GM12878 (cell line): ENCODE data around the gene NDC80.

Source experiments
- CEBPB ChIP-seq, 2 experiments: fragments of 150-350 bp in 1 of 2; IDR thresholded peaks; 2 replicates each; pipeline ENCODE4 v1.6.1; 2012 to 2014; ENCODE audit warnings: low read depth in 2 of 2, low read length in 2 of 2, borderline replicate concordance in 1 of 2, inconsistent platforms in 1 of 2
- EP300 ChIP-seq, 2 experiments: fragments of 150-350 bp in 1 of 2; IDR thresholded peaks; 2 replicates each; pipeline ENCODE4 v1.6.1; 2011 to 2012; ENCODE audit warnings: low read depth in 2 of 2, low read length in 2 of 2, borderline replicate concordance in 1 of 2, improper control_type of control experiment in 1 of 2, inconsistent platforms in 1 of 2; ENCODE audit not compliant: control insufficient read depth in 1 of 2
- EZH2 ChIP-seq: IDR thresholded peaks from 2 replicates; pipeline ENCODE4 v1.6.1; 2012; ENCODE audit warnings: low read depth, mild to moderate bottlenecking, control low read depth, inconsistent platforms, low read length, borderline replicate concordance; ENCODE audit not compliant: control insufficient read depth
- ZNF687 ChIP-seq: fragments of 450-650 bp; IDR thresholded peaks from 2 replicates; pipeline ENCODE4 v1.6.1; 2017; ENCODE audit warnings: mild to moderate bottlenecking, moderate library complexity
- TF ChIP-seq, protein P1 (sequence below), 3 experiments: IDR thresholded peaks in 2 of 3; conservative IDR thresholded peaks in 1 of 3; 2 replicates each; pipeline ENCODE4 v1.5.1; 2011; ENCODE audit warnings: low read depth in 3 of 3, low read length in 3 of 3, mild to moderate bottlenecking in 3 of 3, control low read depth in 2 of 3, moderate library complexity in 2 of 3, inconsistent platforms in 1 of 3, mixed read lengths in 1 of 3; ENCODE audit not compliant: control insufficient read depth in 2 of 3, insufficient read depth in 1 of 3; ENCODE audit errors: extremely low read depth in 1 of 3
- TF ChIP-seq, protein P2 (sequence below): IDR thresholded peaks from 2 replicates; pipeline ENCODE4 v1.6.1; 2012; ENCODE audit warnings: low read depth, low read length, improper control_type of control experiment
- TF ChIP-seq, protein P3 (sequence below): fragments of 450-650 bp; conservative IDR thresholded peaks from 2 replicates; pipeline ENCODE4 v1.6.1; 2017; ENCODE audit warnings: mild to moderate bottlenecking, moderate library complexity

DNA sequence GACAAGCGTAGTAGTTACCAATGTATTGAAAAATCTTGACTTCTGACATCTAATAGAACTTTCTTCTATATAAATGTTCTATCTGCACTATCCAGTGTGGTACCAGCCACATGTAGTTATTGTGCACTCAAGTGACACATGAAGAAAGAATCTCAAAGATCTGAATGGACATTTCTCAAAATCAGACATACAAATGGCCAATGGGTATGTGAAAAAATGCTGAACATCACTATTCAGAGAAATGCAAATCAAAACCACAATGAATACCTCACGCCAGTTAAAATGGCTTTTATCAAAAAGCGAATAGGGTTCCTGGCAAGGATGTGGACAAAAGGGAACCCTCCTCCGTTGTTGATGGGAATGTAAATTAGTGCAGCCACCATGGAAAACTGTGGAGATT, 46.7 kb downstream of the NDC80 start:
- TF ChIP-seq, protein P1, sequence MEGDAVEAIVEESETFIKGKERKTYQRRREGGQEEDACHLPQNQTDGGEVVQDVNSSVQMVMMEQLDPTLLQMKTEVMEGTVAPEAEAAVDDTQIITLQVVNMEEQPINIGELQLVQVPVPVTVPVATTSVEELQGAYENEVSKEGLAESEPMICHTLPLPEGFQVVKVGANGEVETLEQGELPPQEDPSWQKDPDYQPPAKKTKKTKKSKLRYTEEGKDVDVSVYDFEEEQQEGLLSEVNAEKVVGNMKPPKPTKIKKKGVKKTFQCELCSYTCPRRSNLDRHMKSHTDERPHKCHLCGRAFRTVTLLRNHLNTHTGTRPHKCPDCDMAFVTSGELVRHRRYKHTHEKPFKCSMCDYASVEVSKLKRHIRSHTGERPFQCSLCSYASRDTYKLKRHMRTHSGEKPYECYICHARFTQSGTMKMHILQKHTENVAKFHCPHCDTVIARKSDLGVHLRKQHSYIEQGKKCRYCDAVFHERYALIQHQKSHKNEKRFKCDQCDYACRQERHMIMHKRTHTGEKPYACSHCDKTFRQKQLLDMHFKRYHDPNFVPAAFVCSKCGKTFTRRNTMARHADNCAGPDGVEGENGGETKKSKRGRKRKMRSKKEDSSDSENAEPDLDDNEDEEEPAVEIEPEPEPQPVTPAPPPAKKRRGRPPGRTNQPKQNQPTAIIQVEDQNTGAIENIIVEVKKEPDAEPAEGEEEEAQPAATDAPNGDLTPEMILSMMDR (IDR thresholded peaks at IDR 0.05 in 2 of 3, conservative IDR thresholded peaks at IDR 0.05 in 1 of 3; ENCODE audit: control insufficient read depth in 2 of 3, extremely low read depth in 1 of 3, insufficient read depth in 1 of 3, low read depth in 3 of 3, low read length in 3 of 3): no peak
- TF ChIP-seq EP300 (IDR thresholded peaks at IDR 0.05; ENCODE audit: borderline replicate concordance in 1 of 2, control insufficient read depth in 1 of 2, low read depth in 2 of 2, low read length in 2 of 2): no peak
- no peak for TF ChIP-seq CEBPB (IDR thresholded peaks at IDR 0.05; ENCODE audit: borderline replicate concordance in 1 of 2, low read depth in 2 of 2, low read length in 2 of 2)
- TF ChIP-seq EZH2: no peak
- TF ChIP-seq, protein P2, sequence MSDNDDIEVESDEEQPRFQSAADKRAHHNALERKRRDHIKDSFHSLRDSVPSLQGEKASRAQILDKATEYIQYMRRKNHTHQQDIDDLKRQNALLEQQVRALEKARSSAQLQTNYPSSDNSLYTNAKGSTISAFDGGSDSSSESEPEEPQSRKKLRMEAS: no peak
- TF ChIP-seq ZNF687: no peak
- TF ChIP-seq, protein P3, sequence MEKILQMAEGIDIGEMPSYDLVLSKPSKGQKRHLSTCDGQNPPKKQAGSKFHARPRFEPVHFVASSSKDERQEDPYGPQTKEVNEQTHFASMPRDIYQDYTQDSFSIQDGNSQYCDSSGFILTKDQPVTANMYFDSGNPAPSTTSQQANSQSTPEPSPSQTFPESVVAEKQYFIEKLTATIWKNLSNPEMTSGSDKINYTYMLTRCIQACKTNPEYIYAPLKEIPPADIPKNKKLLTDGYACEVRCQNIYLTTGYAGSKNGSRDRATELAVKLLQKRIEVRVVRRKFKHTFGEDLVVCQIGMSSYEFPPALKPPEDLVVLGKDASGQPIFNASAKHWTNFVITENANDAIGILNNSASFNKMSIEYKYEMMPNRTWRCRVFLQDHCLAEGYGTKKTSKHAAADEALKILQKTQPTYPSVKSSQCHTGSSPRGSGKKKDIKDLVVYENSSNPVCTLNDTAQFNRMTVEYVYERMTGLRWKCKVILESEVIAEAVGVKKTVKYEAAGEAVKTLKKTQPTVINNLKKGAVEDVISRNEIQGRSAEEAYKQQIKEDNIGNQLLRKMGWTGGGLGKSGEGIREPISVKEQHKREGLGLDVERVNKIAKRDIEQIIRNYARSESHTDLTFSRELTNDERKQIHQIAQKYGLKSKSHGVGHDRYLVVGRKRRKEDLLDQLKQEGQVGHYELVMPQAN: no peak
